HG03139 (cell line): ENCODE results near the gene ALG9.

Experiments
- ATAC-seq: cut with Tn5 transposase; IDR thresholded peaks from one replicate; pipeline ENCODE4 v1.9.1; 2021; ENCODE audit not compliant: unreplicated experiment

The ALG9 gene, protein sequence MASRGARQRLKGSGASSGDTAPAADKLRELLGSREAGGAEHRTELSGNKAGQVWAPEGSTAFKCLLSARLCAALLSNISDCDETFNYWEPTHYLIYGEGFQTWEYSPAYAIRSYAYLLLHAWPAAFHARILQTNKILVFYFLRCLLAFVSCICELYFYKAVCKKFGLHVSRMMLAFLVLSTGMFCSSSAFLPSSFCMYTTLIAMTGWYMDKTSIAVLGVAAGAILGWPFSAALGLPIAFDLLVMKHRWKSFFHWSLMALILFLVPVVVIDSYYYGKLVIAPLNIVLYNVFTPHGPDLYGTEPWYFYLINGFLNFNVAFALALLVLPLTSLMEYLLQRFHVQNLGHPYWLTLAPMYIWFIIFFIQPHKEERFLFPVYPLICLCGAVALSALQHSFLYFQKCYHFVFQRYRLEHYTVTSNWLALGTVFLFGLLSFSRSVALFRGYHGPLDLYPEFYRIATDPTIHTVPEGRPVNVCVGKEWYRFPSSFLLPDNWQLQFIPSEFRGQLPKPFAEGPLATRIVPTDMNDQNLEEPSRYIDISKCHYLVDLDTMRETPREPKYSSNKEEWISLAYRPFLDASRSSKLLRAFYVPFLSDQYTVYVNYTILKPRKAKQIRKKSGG

DNA sequence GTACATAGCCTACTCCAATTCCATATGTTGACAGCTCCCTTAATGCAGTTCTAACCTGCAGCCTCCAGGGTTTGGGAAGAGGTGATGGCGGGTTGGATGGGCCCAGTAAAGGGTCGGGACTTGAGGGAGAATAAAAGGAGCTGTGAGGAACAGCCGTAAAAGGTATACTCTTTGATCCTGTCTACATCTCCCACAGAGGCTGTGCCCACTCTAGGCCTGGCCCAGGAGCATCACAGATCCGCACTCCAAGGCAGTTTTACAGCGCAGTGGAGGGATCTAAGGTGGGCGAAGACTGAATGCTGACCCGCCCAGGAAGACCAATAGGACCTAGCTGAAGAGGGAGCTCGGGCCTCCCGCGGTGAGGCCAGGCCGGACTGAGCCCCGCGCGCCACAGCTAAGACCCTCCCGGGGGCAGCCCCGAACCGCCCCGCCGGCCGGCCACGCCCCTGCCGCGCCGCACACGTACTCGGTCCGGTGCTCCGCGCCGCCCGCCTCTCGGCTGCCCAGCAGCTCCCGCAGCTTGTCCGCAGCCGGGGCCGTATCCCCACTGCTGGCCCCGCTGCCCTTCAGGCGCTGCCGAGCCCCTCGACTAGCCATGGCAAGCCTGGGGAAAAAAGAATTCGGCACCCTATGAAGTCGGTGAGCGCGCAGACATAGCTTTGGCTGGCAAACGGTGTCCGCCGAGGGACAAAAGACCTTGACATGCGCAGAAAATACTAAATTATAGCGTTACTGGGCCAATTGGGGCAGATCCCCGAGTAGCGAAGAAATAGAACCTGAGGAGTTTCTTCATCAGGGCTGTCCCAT, at the start of gene ALG9:
Gene ALG9 (minus strand): TSS at position 696 of the 807 bp plus-strand sequence. CDS start 99 bp downstream, at position 597.
- peak; percentile 87 for ATAC-seq

DNA sequence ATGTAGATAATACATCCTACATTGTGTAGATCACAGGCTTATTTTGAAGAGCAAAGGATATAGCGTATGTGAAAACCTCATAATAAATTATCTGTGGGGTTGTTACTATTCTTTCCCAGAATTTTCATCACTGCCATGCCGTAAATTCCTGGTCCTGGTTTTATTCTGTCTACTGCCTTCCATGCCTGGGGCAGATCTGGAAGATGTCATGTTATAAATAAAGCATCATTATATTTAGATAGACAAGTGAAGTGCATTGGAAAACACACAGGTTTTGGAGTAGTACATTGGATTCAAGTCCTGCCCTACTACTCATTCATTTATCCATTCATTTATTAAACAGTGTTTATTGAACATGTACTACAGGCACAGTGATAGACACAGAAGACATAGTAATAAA, 49.5 kb upstream of the ALG9 start:
- no peak for ATAC-seq

DNA sequence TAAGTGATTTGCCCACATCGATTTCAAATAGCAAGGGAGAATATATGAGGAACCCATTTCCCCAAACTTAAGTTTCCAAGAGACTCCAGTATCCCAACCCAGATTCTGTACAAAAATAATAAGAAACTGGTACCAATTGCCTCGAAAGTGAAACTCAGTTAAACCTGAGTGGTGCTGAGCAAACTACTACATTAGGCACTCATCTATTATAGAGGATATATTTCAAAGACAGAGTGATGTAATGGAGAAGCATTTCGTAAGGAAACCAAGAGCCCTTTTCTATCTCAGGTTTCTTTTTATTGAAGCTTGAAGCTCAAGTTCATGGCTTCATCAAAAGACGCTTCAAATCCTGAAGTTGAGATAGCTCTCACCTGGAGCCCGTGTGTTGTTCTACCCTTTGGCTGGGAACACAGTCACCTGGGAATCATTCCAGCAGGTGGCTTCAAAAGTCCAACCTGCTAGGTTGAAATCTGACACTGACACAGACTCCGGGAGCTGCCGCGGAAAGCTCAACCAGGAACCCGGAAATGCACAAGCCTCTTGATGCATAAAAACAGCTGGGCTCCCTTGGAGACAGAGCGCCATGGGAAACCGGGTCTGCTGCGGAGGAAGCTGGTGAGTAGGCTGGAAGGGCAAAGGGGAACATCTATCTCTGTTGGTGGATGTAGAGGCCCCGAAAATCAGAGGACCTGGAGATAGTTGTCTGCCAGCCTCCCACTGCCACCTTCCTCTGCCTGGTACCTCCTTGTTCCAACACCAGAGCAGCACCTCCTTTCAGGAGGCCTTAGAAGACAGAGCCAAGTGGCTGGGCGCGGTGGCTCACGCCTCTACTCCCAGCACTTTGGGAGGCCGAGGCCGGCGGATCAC, 47.2 kb upstream of the ALG9 start, which contains the start of gene C11orf52:
Gene C11orf52 (plus strand): TSS at position 524 of the 867 bp plus-strand sequence. CDS start 60 bp downstream, at position 584.
- no peak for ATAC-seq

GRCh38 chr11:111917788-111918187, 46.4 kb upstream of the ALG9 start:
- no peak for ATAC-seq

DNA sequence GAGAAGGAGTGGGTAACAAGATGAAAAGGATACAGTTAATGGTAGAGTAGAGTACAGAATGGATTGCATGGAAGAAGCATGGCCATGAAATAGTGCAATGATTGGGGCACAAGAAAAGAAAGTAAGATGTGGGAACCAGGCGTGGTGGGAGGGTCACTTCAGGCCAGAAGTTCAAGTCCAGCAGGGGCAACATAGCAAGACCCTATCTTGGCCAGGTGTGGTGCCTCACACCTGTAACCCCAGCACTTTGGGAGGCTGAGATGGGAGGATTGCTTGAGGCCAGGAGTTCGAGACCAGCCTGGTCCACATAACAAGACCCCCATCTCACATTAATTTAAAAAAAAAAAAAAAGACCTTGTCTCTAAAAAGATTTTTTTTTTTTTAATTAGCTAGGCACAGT, 45.9 kb upstream of the ALG9 start:
- no peak for ATAC-seq

DNA sequence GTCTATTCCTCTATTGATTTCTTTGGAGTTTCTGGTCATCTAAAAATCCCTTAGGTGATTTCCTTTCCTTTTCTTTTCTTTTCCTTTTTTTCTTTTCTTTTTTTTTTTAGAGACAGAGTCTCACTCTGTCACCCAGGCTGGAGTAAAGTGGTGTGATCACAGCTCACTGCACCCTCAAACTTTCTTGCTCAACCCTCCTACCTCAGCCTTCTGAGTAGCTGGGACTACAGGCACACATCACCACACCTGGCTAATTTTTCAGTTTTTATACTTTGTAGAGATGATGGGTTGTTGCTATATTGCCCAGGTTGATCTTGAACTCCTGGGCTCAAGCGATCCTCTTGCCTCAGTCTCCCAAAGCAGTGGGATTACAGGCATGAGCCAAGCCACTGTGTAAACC, 45.4 kb upstream of the ALG9 start:
- ATAC-seq = no peak

DNA sequence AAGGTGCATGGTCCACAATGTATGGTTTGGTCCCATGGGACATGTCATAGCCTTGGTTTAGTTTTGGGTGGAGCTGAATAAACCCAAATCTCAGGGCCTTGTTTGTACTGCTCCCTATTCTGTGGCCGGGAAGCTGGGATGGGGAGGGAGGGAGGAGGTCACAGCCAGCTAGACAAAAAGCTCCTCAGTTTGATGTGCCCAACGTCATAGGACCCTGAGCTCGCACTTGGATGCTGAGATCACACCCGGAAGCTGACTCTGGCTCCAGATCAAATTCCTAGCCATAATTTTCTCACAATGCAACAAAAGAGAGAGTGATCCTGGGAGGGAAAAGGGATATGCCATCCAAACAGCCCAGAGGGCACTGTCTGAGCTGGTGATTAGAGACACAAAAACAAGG, 42.6 kb upstream of the ALG9 start:
- ATAC-seq = no peak

DNA sequence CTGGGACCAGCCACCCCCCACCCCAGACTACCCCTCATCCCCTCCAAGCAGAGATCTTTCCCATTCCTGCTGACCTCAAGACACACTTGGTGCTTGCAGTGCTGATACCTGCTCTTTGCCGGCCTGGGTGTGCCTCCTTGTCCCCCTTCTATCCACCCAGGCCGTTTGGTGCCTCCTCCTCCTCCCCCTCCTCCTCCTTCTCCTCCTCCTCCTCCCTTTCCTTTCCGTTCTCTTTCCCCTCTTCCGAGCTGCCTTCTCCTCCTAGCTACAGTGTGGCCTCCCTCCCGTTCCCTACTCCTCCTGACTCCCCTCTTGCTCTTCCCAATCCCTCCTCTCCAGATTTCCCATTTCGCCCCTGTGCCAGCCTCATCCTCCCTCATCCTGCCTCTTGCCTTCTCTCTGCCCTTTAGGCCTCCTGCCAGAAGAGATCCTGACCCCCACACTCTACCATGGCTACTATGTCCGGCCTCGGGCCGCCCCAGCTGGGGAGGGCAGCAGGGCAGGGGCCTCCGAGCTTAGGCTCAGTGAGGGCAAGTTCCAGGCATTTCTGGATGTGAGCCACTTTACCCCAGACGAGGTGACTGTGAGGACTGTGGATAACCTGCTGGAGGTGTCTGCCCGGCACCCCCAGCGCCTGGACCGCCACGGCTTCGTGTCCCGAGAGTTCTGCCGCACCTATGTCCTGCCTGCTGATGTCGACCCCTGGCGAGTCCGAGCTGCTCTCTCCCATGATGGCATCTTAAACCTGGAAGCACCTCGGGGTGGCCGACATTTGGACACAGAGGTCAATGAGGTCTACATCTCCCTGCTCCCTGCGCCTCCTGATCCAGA, 41.9 kb upstream of the ALG9 start:
- ATAC-seq = no peak

DNA sequence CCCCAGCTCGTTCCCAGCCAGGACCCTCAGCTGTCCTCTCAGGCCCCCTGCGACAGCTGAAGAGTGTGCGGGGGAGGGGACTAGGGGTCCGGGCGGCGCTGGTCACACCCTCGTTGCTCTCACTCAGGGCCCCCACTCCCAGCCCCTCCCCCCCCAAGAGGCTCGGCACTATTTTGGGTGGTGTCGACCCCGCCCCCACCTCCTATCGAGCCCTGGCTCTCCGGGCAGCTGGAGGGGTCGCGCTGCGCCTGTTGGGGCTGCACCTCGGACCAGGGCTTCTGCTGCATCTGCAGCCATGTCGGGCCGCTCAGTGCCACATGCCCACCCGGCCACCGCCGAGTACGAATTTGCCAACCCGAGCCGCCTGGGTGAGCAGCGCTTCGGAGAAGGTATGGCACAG, 41.2 kb upstream of the ALG9 start, which contains the start of gene HSPB2:
Gene HSPB2 (plus strand): TSS at position 200 of the 400 bp plus-strand sequence. CDS start 96 bp downstream, at position 296.
- no peak for ATAC-seq

DNA sequence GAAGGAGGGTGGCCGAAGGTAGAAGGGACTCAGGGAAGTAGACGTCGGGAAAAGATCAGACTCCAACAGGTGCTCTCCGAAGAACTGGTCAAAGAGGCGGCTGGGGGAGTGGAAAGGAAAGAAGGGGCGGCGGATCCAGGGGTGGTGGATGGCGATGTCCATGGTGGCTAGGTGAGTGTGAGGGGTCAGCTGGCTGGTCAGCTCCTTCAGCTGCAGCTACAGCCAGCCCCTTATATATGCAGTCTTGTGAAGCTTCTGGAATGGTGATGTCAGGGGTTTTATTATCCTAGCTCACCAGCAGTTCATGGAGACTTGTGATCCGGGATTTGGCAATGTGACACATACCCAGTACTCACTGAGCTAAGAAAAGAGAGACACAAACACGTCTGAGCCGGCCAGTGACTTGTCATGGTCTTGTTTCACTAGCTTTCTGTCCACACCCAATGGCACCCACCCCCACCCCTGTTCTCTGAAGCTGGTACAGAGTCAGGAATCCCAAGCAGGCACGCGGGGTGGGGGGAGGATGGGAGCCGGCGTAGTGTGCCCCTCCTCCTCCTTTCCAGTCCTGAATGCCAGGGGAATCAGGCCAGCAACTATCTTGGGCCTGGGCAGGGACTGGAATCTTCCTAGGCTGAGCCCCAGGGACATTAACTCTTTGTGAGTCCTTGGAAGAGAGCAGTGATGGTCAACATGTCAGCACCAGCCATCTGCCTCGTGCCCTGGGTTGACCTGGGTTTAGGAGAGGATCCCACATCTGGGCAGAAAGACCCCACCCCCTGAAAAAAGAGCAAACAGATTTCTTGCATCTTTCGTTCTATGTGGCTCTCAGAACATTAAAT, 40.4 kb upstream of the ALG9 start, which contains the start of gene CRYAB:
Gene CRYAB (minus strand): TSS at position 208 of the 839 bp plus-strand sequence. CDS start 46 bp downstream, at position 162.
- ATAC-seq = no peak

DNA sequence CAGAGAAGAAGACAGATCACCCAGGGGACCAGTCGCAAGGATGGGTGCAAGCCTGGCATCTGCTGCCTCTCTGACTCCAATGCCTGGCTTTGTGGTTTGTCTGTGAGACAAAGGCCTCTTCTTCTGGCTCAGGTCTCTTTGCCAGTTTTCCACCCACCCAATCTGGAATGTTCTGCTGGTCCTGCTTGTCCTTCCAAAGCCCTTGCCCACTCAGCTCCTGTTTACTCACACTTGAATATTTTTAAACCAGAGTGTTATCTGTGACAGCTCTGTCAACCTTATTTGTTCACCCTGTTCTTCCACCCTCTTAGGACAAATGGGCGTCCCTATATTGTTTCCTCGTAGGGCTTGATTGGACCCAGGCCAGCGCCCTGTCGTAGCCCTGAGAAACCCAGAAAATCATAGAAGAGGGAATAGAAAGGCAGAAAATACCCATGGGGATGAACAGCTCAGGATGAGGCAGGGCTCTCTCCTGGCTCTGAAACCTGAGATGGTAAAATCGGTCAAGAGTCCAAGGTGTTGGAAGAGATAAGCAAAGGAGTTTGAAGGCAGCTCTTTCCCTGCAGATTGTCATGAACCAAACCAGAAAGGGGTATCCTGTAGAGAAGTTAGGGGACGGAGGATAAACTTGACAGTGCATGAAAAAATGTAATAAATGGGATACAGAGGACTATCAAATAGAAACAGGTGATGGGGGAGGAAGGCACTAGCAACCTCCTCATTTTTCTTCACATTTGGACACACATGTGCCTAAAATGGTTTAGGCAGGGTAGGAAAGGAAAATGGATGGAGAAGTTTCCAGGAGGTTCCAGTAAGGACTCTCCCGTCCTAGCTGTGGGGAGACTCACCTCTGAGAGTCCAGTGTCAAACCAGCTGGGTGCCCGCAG, 39.5 kb upstream of the ALG9 start:
- no peak for ATAC-seq

GRCh38 chr11:111909378-111909777, 38.0 kb upstream of the ALG9 start:
- no peak for ATAC-seq

GRCh38 chr11:111908639-111909305, 37.4 kb upstream of the ALG9 start:
- ATAC-seq = no peak

DNA sequence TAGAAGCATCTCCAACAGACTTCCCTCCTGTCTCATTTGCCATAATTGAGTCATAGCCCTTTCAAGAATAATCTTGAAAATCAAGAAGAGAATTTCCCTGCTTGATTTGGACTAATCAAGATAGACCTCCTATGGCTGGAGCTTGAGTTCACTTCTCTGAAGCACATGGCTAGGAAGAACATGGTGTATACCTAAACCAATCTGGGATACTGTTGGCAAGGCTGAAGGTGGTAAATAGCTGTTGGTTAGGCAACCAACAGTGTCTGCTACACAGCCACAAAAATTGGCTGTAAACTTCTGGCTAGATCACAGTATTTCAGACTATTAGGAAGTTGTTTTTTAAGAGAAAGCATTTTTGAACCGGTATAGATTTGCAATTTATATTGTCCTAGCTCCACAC, 35.3 kb upstream of the ALG9 start:
- no peak for ATAC-seq

DNA sequence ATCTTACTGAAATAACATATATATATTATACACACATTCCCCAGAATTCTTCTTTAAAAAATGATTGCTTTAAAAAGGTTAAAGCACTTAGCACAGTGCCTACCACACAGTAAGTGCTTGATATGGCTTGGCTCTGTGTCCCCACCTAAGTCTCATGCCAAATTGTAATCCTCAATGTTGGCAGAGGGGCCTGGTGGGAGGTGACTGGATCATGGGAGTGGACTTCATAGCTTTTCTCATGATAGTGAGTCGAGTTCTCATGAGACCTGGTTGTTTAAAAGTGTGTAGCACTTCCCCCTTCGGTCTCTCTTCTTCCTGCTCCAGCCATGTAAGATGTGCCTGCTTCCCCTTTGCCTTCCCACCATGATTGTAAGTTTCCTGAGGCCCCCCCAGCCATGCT, 34.0 kb upstream of the ALG9 start:
- no peak for ATAC-seq

GRCh38 chr11:111886844-111887243, 15.5 kb upstream of the ALG9 start:
- ATAC-seq = no peak

GRCh38 chr11:111886032-111886431, 14.7 kb upstream of the ALG9 start:
- ATAC-seq = no peak
